Cerebellar nuclear complex (tissue), 1 donor: Measurements from ENCODE around the gene RNF19B.
"Not testable (repeated sequence)": the region's sequence is repeated elsewhere in the genome, so short reads cannot be mapped to it uniquely, and the experiment has no call there.

Source experiments
- DNase-seq, 2 experiments: peaks; one replicate each; lab custom pipeline; 2025; lab: John Stamatoyannopoulos, UW

The RNF19B gene

DNA sequence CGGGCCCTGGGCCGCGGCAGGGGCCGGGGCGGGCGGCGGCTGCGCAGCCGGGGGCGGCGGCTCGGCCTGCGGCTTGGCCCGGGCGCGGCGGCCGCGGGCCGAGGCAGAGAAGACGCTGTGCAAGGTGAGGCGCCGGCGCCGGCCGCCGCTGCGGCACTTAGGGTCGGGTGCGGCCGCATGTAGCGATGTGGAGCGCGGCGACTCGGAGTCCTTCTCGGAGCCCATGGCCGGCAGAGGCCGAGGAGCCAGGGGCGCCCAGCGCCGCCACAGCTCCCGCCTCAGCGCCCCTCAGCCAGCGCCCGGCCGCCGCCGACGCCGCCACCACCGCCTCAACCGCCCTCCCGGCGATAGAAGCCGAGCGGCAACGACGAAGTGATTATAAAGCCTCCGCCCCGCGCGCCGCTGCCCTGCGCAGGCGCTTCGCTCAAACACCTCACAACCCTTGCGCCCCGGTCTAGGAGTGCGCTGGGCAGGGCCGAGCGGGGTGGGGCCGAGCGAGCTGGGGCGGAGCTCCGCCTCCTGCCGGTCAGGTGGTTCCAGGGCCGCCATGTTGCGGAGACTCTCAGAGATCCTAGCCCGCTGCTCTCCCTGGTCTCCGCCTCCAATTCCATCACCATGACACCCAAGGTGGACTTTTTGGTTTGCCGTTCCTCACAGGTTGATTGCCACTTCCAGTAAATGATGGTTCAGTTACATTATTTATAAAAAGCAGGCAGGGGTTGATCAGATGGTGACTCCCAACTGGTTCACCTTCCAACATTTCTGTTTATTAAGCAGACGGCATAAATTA is at the start of gene RNF19B:
Gene RNF19B (minus strand): TSS at position 349 of the 790 bp plus-strand sequence. CDS start 124 bp downstream, at position 225.
- peak; percentile 36 to 67 for DNase-seq

GRCh38 chr1:33013791-33014190 is 49.2 kb upstream of the RNF19B start:
- no peak for DNase-seq

DNA sequence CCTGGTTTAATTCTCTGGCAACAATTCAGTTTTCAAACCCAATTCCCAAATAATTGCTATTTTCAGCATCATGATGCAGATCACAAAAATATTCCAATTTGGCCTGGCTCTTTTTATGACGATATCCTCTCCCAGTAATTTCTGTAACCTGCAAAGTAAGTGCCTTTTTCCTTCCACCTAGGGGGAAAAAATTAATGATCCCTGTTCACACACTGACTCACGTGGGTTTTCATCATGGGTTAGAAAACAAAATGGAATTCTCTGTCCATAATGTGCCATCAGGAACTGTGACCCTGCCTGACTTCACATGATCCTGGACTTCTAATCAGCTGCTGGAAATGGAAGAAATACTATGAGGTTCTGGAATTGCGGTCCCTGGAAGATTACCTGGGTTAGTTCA is 47.6 kb upstream of the RNF19B start:
- no peak for DNase-seq

DNA sequence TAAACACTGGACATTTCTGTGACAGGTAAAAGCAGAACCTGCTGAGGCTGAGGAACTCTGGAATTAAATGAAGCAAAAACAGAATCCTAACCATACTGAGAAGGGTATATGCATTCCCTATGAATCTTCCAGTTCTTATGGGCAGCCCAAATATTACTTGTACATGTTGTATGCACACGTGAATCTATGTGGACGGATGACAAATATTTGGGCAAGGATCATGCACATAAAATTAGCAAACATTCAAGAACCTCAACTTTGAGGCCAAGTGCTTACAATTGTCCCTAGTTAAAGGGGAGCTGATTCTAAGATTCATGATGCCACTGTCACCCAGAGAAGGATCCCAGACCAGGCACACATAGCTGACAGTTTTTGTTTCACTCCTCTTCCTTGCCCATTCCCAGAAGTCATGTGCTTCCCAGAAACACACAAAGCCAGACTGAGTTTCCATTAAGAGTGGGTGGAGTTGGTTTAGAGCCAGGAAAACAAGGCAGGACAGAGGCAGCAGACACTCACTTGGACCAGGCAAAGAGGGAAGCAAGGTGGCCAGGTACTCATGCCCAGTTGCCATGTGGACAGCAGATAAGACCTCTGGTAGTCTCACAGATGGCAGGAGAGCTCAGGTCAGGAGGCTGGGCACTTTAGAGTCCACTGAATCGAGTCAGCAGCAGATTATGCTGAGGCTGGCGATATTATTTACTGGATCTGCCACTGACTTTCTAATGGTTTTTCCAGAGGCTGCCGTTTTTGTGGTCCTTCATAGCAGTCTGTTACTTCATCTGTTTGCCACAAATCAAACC is 46.5 kb upstream of the RNF19B start:
- DNase-seq: peak in 1 of 2 experiments; percentile 54

DNA sequence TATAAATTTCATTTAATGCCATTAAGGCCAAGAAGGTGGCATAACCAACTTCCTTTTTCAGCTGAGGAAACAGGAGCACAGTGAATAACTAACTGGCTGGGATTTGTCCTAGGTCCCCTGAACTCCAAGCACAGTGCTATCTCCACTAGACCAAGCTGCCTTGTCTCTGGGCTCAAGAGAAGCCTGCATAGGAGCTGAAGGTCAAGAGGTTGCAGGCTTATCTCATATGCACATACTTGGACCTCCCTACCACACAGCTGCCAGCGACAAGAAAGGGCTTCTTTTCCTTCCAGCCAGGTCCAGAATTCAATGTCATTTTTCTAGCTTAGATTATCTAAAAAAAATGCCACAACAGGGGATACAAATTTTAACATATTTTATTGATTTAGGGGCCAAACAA is 45.0 kb upstream of the RNF19B start:
- DNase-seq: no peak

DNA sequence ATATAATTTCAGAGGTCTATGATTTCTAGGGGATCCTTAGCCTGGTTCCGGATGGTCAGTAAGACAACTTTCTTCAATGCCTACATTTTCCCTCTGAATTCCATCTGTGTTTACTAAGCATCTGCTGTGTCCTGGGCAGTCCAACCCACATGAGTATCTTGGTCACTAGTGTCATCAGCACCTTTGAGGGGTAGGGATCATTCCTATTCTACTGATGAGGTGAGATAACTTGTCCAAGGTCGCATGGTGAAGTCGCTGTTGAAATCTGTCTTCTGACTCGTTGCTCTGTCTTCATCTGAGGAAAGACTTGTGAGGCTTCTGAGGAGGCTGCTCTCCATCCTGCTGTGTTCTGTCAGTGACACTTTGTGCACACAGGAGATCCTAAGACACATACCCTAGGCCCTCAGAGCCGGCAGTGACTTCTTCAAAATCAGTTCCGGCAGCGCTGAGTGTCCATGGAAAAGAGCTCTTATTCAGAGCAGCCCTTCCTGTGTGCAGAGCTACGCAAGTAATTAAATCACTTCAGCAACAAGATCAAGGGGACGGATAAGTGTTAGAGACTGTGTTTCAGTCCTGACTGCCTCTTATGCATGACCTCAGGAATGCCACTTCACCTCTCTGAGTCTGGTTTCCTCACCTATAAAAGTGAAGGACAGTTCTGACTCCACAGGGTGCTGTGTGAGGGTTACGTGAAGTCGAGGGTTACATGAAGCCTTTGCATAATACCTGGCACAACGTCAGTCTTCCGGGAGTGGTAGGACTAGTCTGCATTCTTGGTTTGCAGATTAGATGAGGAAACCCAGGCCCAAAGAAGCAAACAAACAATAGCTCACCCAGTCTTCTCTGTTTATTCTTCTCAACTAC is 43.7 kb upstream of the RNF19B start:
- no peak for DNase-seq

DNA sequence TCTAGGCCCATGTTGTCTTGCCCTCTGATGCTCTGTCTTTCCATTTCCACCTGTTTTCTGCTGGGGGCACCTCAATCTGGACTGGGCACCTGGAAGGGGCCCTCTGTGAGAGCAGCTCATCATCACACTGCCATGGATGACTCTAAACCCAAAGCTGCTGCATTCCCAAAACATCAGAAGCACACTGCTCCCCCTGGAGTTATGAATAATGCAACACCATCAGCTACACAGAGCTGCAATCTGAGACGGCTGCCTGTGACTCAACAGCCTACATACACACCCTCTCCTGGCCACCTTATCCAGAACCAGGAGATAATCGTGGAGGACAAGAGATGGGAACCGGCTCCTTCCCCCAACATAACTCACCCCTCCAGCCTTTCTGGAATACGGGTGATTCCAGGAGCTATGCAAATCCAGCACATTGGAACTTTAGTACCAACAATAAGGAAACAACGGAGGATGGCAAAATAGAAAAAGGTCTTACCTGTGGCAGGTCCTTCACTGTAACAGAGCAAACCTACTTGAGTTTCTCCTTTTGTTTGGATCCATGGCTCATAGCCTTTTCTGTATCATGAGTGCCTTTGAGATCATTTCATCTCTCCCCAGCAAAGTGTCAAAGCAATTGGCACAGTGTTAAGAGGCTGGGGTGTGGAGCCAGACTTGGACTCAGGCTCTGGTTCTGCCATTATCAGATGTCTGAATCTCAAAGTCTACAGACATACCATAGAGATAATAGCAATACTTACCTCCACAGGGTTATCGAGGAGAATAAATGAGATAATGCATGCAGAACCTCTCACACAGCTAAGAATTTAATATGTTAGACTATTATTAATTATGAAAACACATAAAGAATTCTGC is 42.8 kb upstream of the RNF19B start:
- peak in 1 of 2 experiments; percentile 7 for DNase-seq

DNA sequence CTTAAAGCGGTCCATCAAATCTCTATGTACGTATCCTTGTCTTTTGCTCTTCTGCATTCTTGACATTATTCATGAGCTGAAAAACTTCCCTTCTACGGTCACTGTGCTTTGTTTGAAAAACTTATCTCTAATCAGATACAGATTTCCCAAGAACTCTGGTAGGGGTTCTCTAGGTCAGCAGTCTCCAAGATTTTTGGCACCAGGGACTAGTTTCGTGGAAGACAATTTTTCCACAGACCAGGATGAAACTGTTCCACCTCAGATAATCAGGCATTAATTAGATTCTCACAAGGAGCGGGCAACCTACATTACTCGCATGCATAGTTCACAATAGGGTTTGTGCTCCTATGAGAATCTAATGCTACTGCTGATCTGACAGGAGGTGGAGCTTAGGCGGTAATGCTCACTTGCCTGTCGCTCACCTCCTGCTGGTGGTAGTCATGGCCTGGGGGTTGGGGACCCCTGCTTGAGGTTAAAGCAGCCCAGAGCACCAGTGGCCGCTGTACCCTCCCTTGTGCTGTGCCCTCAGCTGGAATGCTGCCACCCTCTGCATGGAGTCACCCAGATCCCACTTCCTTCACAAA is 41.3 kb upstream of the RNF19B start:
- no peak for DNase-seq

- no peak for DNase-seq
Measured at GRCh38 chr1:33005117-33005837, 40.7 kb upstream of the RNF19B start.

DNA sequence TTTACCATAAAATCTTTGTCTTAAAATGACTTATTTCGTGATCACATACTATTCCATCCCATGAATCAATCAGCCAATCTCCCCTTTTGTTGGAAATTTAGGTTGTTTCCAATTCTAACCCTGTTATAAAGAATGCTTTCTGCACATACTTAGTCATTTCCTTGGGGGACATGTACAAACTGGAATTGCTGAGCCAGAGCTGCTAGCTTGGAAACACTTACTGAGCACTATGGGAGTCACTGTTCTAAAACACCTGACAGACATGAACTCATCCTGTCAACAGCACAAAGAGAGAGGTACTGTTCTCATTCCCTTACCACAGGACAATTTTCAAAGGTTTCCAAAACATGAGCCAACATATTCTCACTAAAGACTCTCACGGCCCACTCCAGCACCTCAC is 40.0 kb upstream of the RNF19B start:
- no peak for DNase-seq

DNA sequence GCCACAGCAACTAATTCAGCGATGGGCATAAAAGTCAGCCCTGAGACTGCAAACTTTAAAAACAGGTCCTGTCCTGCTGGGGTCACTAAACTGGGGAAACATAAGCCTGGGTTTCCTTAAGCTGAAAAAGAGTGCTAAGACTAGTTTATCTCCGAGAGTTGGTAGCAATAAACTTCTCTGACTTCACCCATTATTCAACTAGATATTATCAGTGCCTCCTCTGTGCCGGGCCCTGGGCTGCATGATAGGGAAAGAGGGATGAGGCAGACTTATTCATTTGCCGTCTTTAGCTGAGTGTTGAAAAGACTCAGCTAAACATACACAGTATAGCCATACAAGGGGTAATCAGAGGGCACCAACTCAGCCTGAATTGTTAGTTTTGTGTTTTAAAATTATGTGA is 39.0 kb upstream of the RNF19B start:
- no peak for DNase-seq

DNA sequence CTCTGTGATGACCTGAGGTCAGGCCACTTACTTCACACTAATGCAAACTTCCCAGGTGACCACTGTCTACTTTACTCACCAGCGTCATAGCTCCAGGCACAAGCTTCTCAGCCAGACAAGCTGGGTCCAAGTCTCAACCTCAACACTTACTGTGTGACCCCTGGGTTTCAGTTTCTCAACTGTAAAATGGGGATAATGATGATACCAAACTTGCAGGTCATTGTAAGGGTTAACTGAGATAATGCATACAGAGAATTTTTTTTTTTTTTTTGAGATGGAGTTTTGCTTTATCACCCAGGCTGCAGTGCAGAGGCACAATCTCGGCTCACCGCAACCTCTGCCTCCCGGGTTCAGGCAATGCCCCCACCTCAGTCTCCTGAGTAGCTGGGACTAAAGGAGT is 37.4 kb upstream of the RNF19B start:
- no peak for DNase-seq

DNA sequence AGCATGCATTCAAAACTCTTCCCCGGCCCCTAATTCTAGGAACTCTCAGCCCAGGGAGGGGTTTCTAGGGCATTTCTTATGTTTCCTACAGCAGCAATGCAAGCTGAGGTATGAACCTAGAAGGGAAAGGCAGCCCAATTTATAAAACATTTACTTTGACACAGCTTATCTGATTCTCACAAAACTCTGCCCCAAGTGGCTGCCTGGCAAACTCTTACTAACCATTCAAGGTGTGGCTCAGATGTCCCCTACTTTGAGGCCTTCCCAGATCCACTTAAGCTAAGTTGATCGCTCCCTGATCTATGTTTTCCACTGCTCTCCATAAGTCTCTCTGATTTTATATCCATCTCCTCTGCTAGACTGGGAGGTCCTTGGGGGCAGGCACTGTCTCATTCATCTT is 36.7 kb upstream of the RNF19B start:
- no peak for DNase-seq

DNA sequence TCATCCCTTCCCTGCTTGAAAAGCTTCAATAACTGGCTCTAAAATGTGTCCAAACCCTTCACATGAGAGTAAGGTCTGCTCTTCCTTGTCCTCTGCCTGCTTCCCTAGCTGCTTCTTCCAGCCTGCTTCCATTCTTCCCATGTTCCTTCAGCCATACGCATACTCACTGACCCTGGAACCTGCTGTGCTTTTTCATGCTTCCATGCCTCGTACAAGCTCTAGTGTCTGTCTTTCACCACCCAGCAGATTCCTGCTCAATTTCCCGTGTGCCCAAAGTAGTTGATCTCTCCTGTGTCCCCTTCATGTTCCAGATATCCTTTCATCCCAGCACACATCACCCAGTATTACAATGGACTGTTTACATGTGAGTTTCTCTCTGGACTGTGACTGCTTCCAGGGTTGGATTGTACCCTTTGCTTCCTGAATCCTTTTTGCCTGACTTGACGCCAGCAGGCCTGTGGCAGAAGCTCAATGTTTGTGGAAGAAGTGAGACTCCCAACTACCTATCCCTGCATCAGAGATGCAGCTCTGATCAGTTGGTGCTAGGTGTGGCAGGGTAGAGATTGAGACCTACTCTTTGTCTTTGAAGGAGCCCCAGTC is 35.9 kb upstream of the RNF19B start:
- no peak for DNase-seq

DNA sequence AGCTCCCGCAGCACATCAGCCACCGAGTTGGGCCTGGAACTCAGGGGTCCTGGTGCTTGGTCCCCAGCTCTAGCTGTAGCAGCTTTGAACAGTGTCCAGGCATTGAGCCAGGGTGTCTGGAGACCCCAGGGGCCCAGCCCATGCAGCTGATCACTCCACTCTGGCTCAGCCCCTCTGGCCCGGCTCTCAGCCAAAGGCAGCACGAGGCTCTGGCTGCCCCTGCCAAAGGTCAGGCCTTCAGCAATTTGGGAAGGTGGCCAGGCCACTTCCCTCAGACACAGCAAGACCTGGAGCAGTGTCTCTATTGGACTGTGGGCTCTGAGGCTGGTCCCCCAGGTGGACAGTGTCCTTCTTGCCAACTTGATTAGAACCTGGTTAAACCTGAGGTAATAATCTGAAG is 34.4 kb upstream of the RNF19B start:
- DNase-seq: no peak

DNA sequence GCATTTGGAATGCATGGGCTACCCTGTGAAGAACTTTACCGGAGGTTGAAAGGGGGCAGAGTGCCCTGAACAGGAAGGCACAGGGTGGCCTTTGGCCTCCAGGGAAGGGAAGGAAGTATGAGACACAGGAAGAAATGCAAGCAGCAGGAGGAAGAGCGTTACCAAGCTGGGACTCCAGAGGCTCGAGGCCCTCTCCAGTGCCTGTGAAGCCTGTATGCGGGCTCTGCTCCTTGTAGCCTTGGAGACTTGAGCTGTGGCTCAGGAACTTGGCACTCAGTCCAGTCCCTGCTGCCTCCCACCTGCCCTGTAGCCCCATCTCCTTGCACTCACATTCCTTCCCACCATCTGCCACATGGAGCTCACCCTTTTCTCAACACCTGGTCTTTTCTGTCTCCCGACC is 33.5 kb upstream of the RNF19B start:
- peak; percentile 43 to 61 for DNase-seq

GRCh38 chr1:32997381-32997891 is 32.8 kb upstream of the RNF19B start:
- no peak for DNase-seq

DNA sequence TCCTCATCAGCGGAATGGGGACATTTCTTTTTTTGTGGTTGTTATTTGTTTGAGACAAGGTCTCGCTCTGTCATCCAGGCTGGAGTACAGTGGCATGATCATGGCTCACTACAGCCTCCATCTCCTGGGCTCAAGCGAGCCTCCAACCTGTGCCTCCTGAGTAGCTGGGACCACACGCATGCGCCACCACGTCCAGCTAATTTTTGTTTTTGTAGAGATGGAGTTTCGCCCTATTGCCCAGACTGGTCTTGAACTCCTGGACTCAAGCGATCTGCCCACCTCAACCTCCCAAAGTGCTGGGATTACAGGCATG is 28.7 kb upstream of the RNF19B start:
- DNase-seq: not testable (repeated sequence)

DNA sequence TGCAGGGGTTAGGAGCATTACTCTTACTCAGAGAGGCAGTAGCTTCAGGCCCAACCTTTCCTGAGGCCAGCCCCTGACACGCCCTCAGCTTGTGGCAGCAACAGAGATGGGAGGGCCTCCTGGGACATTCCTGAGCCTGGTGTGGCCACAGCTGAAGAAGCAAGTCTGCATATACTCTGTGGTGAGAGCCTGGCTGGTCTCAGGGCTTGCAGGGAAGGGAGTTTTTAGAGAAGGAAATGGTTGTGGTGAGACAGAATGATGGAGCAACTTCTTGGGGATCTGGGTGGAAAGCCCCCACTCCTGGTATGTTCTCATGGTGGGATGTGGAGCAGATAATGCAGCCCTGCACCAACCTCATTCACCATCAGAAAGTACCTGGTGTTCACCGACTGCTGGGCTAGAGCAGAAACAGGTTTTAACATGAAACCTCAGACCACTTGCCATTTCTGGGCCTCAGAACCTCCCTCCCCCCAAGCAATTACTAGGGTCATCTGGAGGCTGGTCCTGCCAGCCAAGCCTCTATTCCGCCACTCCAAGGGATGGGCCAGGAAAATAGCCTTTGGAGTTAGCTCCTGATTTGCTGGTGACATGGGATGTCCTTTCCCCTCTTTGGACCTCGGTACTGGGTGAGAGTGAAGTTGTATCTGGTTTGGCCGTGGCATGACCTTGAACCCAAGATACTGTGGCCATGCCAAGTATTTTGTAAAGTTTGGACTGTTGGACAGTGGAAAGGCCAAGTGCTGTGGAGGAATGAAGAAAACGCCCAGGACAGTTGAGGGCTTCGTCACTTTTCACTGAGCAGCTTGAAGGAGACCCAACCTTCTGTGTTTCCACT is 28.1 kb upstream of the RNF19B start:
- DNase-seq: no peak
